Lung (tissue), 12 donors: ENCODE measurements around the gene CACNA1S. TPM values are rescaled to one million over a fixed set of nuclear protein-coding genes. Genes with fewer than 3 reads are reported as not detected.

ENCODE experiments used
- ATAC-seq: fragments of 200-7000 bp; cut with Tn5 transposase; one replicate; pipeline ENCODE4 v1.9.1; 2020; ENCODE audit warnings: moderate number of reproducible peaks; ENCODE audit not compliant: insufficient read depth, low FRiP score
- DNase-seq, 3 donors: peaks; one replicate each; pipeline ENCODE4 v3.0.0-alpha.2; 2013 to 2017
- H3K27ac ChIP-seq, 2 donors: one replicate each; pipeline ENCODE4 v1.5.1; 2013; ENCODE audit warnings: mild to moderate bottlenecking in 2 of 2, moderate library complexity in 2 of 2, control low read depth in 1 of 2, inconsistent platforms in 1 of 2, low read depth in 1 of 2, low read length in 1 of 2
- H3K27me3 ChIP-seq, 3 donors: one replicate each; pipeline ENCODE4 v1.5.1; 2013; ENCODE audit warnings: low read length in 2 of 3; ENCODE audit not compliant: control insufficient read depth in 3 of 3, insufficient read depth in 3 of 3
- H3K36me3 ChIP-seq, 4 donors: one replicate each; pipeline ENCODE4 v1.5.1; 2013; ENCODE audit warnings: low read length in 4 of 4, mild to moderate bottlenecking in 1 of 4, moderate library complexity in 1 of 4; ENCODE audit not compliant: control insufficient read depth in 4 of 4, insufficient read depth in 4 of 4
- H3K4me1 ChIP-seq, 5 donors: one replicate each; pipeline ENCODE4 v1.5.1; 2013; ENCODE audit warnings: low read length in 5 of 5, mild to moderate bottlenecking in 2 of 5, moderate library complexity in 1 of 5; ENCODE audit not compliant: control insufficient read depth in 5 of 5, insufficient read depth in 5 of 5
- H3K4me3 ChIP-seq: one replicate; pipeline ENCODE4 v1.5.1; 2013; ENCODE audit warnings: mild to moderate bottlenecking, control low read depth, moderate library complexity
- H3K9ac ChIP-seq, 2 donors: one replicate each; pipeline ENCODE4 v1.5.1; 2013; ENCODE audit warnings: low read length in 2 of 2, control low read depth in 1 of 2; ENCODE audit not compliant: insufficient read depth in 1 of 2
- H3K9me3 ChIP-seq, 4 donors: one replicate each; pipeline ENCODE4 v1.5.1; 2013; ENCODE audit warnings: low read length in 3 of 4, mild to moderate bottlenecking in 1 of 4, moderate library complexity in 1 of 4; ENCODE audit not compliant: control insufficient read depth in 4 of 4, insufficient read depth in 3 of 4
- CTCF ChIP-seq: IDR thresholded peaks from 2 replicates; pipeline ENCODE4 v1.5.1; 2012; ENCODE audit warnings: mild to moderate bottlenecking; ENCODE audit errors: control extremely low read depth, extremely low read depth
- WGBS, 2 donors: extraction: QIAGEN DNeasy Blood & Tissue Kit; methylation state at CpG; one replicate each; pipeline ENCODE4 v1.1.7; 2013; 5-methylcytosine and 5-hydroxymethylcytosine counted together
- polyA plus RNA-seq, 2 donors: library from polyadenylated mRNA; stranded (reverse); fragments of 200-250 nt; gene quantifications; one replicate each; pipeline ENCODE4 v1.2.1, GENCODE V29; 2013
- total RNA-seq, 2 donors: library from RNA; depleted of rRNA in 1 of 2; stranded (reverse); fragments of >200 nt in 1 of 2; gene quantifications; one replicate each; pipeline ENCODE4 v1.2.1, GENCODE V29; 2014 to 2021
- donor health status: control.
- donor health status: control.
- donor health status: Bipolar disorder and iron deficiency.
- donor health status: healthy.
- donor health status: DM: yes; HTN: yes; CAD: no.

CACNA1S gene
- total and polyA plus RNA-seq, 4 donors, result 0.01 to 0.20 (median 0.02) TPM; not detected in 1

GRCh38 chr1:201096977-201097856, 15.0 kb downstream of the CACNA1S start:
- Histone ChIP-seq H3K4me3 (no peak overlapping the region), H3K27ac (no peak overlapping the region), H3K4me1 (peaks cover 0 to 12% (median 0%) of the 10 kb centered on the region in 5 donors), H3K36me3 (no peaks in the 10 kb centered on the region), H3K27me3 (no peaks in the 10 kb centered on the region), H3K9me3 (no peaks in the 10 kb centered on the region), H3K9ac (no peak overlapping the region)
- ATAC-seq (no peak), DNase-seq (peak in 2 of 3 donors; percentile 42 to 49)
- no peak for TF ChIP-seq CTCF
- 85 to 94% methylated on average over 17 of the region's 17 CpGs for WGBS, 2 donors

GRCh38 chr1:201096041-201096461, 16.2 kb downstream of the CACNA1S start:
- no peak for ATAC-seq
- H3K4me1 ChIP-seq, result peaks cover 0 to 16% (median 0%) of the 10 kb centered on the region in 5 donors
- no peaks in the 10 kb centered on the region for H3K36me3 ChIP-seq
- no peak overlapping the region for H3K9ac ChIP-seq
- 80 to 85% methylated on average over 5 of the region's 5 CpGs for WGBS, 2 donors
- H3K27me3 ChIP-seq, result no peaks in the 10 kb centered on the region
- H3K9me3 ChIP-seq, result no peaks in the 10 kb centered on the region
- no peak for DNase-seq
- no peak overlapping the region for H3K4me3 ChIP-seq
- no peak for TF ChIP-seq CTCF
- H3K27ac ChIP-seq, result no peak overlapping the region

- H3K4me1 ChIP-seq, result peaks cover 0 to 20% (median 0%) of the 10 kb centered on the region in 5 donors
- no peak overlapping the region for H3K4me3 ChIP-seq
- H3K9me3 ChIP-seq, result no peaks in the 10 kb centered on the region
- H3K36me3 ChIP-seq, result no peaks in the 10 kb centered on the region
- no peaks in the 10 kb centered on the region for H3K27me3 ChIP-seq
- H3K9ac ChIP-seq, result no peak overlapping the region
- WGBS, 2 donors, result 93 to 95% methylated on average over 2 of the region's 2 CpGs
- TF ChIP-seq CTCF, result no peak
- no peak for DNase-seq
- no peak for ATAC-seq
- H3K27ac ChIP-seq, result no peak overlapping the region
Measured at GRCh38 chr1:201095581-201095980, 16.6 kb downstream of the CACNA1S start.
